Panc1 (cell line): Measurements from ENCODE around the gene FAM53B. TPM values are rescaled to one million over a fixed set of nuclear protein-coding genes. Genes with fewer than 3 reads are reported as not detected.

Source experiments
- total RNA-seq: library from RNA; stranded (reverse); gene quantifications from one replicate; pipeline ENCODE4 v1.2.1, GENCODE V29; 2021; ENCODE audit not compliant: unreplicated experiment

Gene FAM53B
- total RNA-seq, 1 experiment from 2014 or later: 42.5 TPM

Other genes starting within 250 kb of the FAM53B start
- 39.2 TPM for gene EEF1AKMT2, start 47.5 kb upstream of the FAM53B start, total RNA-seq
- gene ABRAXAS2, start 57.4 kb upstream of the FAM53B start, total RNA-seq: 19.5 TPM
- gene ZRANB1, start 197.7 kb upstream of the FAM53B start, total RNA-seq: 23.2 TPM